Endothelial cell of hepatic sinusoid (primary cell): ENCODE data around the gene WASHC2C.
"Not testable (repeated sequence)": the region's sequence is repeated elsewhere in the genome, so short reads cannot be mapped to it uniquely, and the experiment has no call there.

ENCODE experiments used
- in situ Hi-C: cut with HindIII; loops from 2 replicates; pipeline ENCODE4 v1.10.0; 2017; ENCODE audit warnings: low sequenced_read_pairs

The WASHC2C gene, protein sequence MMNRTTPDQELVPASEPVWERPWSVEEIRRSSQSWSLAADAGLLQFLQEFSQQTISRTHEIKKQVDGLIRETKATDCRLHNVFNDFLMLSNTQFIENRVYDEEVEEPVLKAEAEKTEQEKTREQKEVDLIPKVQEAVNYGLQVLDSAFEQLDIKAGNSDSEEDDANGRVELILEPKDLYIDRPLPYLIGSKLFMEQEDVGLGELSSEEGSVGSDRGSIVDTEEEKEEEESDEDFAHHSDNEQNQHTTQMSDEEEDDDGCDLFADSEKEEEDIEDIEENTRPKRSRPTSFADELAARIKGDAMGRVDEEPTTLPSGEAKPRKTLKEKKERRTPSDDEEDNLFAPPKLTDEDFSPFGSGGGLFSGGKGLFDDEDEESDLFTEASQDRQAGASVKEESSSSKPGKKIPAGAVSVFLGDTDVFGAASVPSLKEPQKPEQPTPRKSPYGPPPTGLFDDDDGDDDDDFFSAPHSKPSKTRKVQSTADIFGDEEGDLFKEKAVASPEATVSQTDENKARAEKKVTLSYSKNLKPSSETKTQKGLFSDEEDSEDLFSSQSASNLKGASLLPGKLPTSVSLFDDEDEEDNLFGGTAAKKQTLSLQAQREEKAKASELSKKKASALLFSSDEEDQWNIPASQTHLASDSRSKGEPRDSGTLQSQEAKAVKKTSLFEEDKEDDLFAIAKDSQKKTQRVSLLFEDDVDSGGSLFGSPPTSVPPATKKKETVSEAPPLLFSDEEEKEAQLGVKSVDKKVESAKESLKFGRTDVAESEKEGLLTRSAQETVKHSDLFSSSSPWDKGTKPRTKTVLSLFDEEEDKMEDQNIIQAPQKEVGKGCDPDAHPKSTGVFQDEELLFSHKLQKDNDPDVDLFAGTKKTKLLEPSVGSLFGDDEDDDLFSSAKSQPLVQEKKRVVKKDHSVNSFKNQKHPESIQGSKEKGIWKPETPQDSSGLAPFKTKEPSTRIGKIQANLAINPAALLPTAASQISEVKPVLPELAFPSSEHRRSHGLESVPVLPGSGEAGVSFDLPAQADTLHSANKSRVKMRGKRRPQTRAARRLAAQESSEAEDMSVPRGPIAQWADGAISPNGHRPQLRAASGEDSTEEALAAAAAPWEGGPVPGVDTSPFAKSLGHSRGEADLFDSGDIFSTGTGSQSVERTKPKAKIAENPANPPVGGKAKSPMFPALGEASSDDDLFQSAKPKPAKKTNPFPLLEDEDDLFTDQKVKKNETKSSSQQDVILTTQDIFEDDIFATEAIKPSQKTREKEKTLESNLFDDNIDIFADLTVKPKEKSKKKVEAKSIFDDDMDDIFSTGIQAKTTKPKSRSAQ (N-terminal part only)

DNA sequence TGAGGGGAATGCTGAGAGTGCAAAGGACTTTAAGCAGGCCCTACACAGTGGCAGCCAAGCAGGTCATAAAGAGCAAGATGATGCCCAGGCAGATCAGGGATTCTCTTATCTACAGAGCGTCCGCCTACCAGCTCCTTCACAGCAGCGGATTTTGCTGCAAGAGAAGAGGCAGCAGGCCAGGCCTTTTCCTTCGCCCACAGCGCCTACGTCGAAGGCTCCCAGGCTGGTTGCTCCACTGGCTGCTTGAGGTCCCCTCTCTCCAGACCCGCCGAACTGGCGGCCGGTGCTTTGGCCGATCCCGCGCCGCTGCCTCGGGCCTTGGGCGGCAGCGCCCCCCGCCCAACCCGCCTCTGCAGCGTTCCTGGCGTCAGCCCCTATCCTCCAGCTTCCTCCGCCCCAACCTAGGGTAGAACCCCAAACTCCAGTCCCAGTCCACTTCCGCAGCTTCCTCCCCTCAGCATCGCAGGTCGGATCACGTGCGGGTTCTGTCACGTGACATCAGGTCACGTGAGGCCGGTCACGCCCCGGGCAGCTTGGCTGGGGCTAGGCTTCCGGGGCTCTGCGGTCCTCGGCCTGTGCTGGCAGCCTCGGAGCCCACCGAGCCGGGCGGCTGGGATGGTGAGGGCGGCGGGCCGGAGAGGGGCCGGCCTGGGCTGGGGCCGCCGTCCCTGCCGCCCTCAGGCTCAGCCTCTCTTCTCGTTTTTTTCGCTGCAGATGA is at the start of gene WASHC2C:
Gene WASHC2C, plus strand, starts transcription at position 564 of the 718 bp plus-strand sequence. Its CDS starts 52 bp downstream, at position 616.
- in situ Hi-C loops, result not testable (repeated sequence)

DNA sequence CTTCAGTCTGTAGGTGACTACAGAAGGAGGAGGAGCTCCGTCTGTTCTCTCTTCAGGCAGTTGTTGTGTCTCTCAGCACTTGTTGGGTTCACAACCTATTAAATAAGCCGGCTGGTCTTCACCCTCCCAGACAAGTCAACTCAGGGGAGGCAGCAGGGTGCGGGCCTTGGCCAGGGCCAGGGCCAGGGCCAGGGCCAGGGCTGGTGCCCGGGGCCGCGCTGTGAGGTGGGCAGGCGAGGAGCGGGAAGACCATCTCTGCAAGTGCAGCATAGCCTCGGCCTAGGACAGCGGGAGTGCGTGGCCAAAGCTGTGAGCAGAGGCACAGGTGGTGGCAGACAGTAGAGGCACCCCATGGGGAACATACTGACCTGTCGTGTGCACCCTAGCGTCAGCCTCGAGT is 48.6 kb upstream of the WASHC2C start:
- in situ Hi-C loops, result not testable (repeated sequence)

DNA sequence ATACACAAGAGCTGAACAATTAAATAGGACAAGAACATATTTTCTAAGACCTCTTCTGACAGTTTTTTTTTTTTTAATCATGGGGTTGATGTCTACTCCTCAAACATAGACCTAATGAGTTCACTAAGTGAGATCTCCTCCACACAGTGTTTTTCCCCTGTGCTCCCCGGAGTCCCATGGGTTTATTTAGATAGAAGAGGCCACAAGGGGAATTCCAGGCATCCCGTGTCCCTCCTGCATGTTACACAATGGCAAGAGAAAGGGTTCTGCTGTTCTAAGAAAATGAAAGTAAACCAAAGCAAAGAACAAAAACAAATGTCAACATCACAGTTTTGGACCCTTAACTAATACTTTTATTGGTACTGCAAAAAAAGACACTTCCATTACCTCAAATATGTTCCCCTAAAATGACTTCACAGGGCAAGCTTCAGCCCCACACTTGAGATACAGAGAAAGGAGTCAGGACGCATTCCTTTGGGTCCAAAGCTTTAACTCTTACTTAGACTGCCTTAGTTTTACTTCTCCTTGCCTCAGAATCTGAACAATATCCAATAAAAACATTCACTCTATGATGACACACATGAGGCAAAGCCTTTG is 16.8 kb upstream of the WASHC2C start:
- in situ Hi-C loops, result not testable (repeated sequence)

DNA sequence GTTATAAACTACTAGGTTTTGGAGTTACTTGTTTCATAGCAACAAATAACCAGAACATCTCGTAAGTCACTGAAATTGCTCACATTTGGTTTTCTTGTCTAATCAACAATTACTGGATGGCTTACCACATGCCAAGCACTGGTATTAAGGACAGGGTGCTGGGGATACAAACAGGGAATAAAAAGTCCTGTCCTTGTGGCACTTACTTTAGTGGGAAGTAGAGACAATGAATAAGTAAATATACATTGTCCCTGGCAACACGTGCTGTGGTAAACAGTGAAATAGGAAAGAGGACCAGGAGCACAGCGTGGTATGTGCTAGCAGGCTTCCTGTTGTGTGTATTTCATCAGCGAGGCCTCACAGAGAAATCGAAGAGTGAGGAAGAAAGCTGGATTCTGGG is 15.8 kb upstream of the WASHC2C start:
- in situ Hi-C loops, result not testable (repeated sequence)

DNA sequence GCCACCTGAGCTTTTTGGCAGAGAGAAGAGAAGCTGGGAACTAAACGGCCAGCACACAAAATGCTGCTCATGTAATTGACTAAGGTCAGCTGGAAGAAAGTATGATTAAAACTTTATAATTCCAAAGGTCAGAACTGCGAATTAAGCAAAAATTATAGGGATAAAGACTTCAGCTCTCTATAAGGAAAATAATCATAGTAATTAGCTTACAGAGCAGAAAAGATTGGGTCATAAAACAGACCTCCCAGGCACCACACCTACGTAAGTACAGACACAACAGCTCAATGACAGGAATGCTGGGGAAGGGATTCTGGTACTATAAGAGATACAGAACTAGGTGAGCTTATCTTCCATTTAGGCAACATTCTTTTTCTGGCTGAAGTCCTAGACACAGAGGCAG is 10.0 kb upstream of the WASHC2C start:
- in situ Hi-C loops, result not testable (repeated sequence)

DNA sequence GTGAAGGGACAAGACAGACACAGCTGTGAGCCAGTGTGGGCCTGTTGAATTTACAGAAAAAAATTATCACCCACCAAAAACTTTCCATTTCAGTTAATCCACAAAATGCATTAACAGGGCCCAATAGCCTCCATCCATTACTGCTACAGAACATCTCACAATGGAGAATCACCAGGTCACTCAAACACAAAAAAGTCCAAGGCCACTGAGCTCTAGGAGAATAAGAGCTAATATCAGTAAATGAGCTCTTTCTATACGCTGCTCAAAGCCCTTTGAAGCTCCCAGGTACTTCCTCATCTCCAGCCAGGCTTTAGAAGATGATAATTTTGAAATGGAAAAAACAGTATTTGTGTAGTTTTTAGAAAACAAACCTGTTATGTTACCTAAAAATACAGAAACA is 9.4 kb upstream of the WASHC2C start:
- in situ Hi-C loops, result not testable (repeated sequence)

DNA sequence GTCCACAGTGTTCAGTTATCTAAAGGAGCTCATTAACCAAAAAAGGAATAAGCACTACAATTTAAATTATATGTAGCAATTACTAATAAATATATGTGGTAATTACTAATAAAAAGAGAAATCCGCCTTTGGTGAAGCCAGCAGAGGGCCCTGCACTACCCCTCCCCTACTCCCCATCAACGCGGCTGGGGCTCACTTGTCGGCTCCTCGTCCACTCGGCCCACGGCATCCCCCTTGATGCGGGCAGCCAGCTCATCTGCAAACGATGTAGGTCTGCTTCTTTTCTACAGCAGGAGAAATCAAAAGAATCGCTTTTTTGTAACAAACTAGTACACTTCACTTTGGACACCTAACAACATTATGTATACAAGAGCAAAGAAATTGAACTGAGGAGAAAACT is 5.6 kb upstream of the WASHC2C start:
- in situ Hi-C loops, result not testable (repeated sequence)

DNA sequence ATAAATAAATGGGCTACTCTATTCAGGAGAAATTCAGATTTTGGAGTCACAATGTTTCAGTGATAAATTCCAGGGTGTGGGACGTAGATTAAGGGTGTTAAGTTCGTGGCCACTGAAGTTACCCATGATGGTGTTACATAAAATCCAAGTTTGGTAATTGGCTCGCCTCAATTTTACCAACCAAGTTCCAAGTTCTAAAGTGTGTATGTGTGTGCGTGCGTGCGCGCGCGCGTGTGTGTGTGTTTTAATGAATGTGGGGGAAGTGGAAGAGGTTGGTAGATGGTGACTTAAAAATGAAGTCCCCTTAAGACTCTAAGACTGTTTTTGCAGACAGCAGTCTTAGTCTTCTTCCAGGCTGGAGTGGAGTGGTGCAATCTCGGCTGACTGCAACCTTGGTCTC is 3.2 kb upstream of the WASHC2C start:
- in situ Hi-C loops, result not testable (repeated sequence)

DNA sequence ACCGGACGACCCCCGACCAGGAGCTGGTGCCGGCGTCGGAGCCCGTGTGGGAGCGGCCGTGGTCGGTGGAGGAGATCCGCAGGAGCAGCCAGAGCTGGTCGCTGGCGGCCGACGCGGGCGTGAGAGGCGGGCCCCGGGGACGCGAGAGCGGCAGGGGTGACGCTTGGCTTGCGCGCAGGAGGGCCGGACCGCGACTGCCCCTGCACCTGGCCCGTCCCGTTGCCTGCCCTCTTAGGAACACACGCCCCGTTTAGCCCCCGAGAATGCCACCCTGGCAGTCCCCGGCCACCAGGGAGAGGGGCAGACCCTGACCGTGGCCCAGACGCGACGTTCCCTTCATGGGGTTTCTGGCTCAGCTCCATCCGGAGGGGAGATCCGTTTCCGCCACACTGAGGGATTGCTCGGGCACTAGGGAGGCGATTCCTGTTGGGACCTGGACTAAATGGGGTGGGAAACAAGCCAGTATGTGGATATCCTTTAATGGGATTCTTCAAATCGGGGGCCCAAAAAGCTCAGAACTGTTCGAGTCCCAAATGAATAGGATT is 427 bp downstream of the WASHC2C start:
- in situ Hi-C loops, result not testable (repeated sequence)

DNA sequence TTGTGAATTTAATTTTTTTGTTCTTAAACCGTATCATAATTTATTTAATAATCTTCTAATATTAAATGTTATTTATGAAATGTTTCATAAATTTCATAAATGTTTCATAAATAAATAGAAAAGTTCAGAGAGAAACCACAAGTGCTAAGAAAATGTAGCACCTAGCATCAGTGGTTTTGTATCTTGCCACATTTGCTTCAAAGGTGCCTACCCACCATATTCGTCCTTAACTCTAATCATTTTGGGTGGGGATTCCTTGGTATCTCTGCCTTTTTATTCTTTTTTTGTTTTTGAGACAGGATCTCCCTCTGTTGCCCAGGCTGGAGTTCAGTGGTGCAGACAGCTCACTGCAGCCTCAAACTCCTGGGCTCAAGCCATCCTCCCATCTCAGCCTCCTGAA is 7.4 kb downstream of the WASHC2C start:
- in situ Hi-C loops, result not testable (repeated sequence)

DNA sequence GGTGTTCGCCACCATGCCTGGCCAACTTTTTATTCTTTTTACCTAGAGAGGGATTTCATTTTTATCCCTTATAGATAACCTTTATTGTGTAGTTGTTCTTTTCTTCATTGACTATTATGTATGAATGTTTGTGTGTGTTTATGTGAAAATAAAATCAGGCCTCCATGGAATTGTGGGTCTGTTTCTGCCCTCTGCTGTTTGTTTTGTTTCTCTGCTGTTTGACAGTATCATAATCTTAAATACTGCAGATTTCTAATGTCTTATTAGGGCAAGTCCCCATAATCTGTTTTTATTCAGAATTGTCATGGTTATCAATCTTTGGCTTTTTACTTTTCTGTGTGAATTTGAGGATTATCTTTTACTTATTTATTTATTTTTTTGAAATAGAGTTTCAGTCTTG is 7.8 kb downstream of the WASHC2C start:
- in situ Hi-C loops, result not testable (repeated sequence)

DNA sequence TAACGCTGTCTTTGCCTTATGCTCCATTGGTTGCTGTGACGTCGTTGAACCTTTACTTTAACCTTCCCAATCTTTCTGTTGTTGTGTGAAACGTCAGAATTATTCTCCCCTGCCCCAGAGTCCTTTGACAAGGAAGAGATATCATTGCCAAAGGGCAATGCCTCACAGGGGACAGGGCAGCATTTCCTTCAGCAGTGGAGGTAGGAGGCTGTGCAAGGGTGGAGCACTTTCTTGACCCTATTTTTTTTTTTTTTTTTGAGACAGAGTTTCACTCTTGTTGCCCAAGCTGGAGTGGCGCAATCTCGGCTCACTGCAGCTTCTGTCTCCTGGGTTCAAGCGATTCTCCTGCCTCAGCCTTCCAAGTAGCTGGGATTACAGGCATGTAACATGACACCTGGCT is 14.5 kb downstream of the WASHC2C start:
- in situ Hi-C loops, result not testable (repeated sequence)

DNA sequence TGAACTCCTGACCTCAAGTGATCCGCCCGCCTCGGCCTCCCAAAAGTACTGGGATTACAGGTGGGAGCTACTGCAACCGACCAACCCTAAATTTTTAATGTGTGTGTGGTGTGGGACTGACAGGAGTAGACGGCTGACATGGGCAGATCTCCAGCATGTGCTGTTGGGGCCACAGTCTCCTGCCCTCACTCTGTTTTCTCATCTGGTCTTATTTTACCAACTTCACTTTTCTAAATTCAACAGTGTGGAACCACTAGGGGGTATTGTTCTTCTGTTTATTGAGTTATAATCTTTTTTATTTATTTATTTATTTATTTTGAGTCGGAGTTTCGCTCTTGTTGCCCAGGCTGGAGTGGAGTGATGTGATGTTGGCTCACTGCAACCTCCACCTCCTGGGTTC is 14.9 kb downstream of the WASHC2C start:
- in situ Hi-C loops, result not testable (repeated sequence)

DNA sequence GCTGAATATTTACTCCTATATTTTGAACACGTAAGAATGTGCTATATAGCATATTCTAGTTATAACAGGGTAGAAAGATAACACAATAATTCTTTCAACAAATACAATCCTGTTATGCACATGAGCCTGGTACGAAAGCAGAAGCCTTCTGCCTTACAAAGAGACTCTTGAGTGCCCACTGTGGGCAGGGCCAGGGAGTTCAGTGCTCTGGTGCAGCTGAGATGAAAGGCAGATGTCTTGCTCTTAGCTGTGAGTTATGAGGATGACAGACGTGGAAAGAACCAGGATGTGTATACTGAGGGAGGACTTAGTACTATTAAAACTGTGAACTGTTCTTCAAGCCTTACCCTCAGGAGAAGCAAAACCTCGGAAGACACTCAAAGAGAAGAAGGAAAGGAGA is 24.1 kb downstream of the WASHC2C start:
- in situ Hi-C loops, result not testable (repeated sequence)

DNA sequence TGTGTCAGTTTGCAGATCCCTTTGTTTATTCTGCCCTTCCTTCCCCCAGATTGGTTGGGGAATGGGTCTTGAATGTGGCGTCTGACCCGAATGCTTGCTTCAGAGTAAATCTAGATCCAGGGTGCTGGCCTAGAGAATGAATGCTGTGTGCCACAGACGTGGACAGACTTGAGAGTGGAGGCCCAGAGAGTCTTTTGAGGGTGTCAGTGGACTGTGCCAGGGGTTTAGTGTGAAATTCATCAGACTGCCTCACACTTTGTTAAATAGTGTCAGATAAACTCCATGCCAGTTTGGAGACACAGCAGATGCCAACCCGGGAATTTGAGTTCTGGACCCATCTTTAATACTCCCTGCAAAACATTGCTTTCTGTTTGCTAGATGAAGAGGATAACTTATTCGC is 25.1 kb downstream of the WASHC2C start:
- in situ Hi-C loops, result not testable (repeated sequence)

DNA sequence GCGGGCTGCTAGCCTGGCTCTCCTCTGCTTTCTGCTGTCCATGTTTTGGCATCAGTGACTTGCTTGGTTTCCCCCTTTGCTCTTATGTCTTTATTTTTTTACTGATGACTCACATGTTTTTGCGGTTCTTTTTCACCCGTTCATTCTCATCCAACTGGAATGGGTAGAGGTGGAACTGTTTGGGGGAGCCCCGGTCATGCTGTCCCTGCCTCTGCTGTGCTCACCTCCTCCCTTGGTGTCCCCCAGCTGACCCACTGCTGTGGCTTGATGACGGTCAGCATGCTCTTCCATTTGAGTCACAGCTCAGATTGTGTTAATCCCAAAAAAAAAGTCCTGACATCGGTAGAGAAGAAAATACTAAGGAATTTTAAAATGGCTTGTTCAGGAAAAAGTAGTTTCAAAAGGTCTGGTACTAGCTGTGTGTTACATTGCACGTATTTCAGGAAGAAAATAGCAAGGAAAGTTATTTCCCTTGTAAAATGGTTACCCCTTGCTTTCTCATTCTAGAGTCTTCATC is 27.0 kb downstream of the WASHC2C start:
- in situ Hi-C loops, result not testable (repeated sequence)

DNA sequence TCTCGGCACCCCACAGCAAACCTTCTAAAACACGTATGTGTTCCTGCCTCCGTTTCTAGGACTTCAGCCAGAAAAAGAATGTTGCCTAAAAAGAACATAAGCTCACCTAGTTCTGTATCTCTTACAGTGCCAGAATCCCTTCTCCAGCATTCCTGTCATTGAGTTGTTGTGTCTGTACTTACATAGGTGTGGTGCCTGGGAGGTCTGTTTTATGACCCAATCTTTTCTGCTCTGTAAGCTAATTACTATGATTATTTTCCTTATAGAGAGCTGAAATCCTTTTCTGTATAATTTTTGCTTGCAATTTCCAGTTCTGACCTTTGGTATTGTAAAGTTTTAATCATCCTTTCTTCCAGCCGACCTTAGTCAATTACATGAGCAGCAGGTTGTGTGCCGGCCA is 28.0 kb downstream of the WASHC2C start:
- in situ Hi-C loops, result not testable (repeated sequence)

DNA sequence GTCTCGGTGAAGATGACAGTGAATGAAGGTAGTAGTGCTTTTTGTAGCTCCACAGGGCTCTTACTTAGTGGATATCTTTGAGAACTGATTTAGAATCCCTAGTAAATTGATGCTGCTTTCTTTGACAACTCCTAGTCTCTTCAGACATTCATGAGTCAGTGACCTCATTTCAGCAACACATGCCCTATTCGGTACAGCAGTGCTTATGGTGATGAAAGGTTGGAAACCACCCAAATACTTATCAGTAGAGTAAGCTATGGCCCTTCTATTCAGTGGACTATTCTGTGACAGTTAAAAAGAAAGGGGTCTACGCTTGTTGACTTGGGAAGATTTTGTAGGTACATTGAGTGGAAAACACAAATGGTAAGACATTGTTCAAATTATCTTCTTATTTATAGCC is 29.0 kb downstream of the WASHC2C start:
- in situ Hi-C loops, result not testable (repeated sequence)

DNA sequence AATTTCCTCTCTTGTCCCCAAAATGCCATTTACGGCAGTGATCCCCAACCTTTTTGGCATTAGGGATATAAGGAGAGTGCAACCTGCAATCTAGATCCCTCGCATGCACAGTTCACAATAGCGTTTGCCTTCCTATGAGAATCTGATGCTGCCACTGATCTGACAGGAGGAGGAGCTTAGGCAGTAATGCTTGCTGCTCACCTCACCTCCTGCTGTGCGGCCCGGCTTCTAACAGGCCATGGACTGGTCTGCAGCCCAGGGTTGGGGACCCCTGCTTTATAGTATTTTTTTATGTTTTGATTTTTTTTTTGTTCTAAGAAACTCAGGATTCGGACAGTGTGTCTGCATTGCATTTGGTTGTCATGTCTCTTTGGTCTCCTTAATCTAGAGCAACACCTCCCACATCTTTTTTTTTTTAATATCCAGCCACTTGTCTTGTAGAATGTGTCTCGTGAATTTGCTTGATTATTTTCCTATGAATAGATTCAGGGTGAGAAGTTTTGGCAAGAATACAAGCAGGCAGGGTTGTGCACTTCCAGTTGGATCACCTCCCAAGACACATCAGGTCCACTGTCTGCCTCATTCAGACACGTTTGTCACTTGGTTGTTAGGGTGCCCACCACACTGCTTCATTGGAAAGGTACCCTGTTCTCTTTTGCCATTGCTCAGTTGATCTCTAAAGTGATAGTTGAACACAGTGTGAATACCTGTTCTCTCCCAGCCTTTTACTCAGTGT is 30.8 kb downstream of the WASHC2C start:
- in situ Hi-C loops, result not testable (repeated sequence)
